K562 (cell line): ENCODE measurements around the gene TJP3. TPM values are rescaled to one million over a fixed set of nuclear protein-coding genes. Genes with fewer than 3 reads are reported as not detected.

Experiments used
- ATAC-seq: fragments of 200-7000 bp; cut with Tn5 transposase; 3 replicates; pipeline ENCODE4 v1.9.1; 2020; ENCODE audit warnings: moderate library complexity
- BruUV-seq: library from RNA; stranded (reverse); fragments of 400-500 nt; replicated peaks from 2 replicates; lab custom pipeline; 2021; lab: Mats Ljungman, UMichigan
- CTCF ChIA-PET: fragments of 300-600 bp; formaldehyde crosslinking; extraction: SDS; loops from one replicate; lab custom pipeline; 2021; ENCODE audit warnings: low intra/inter-chr PET ratio; lab: Yijun Ruan, JAX
- POLR2A ChIA-PET: fragments of 300-600, 350-650 bp; sonication (Branson Sonifier 250); formaldehyde crosslinking; extraction: SDS; loops from one replicate; lab custom pipeline; 2021; ENCODE audit warnings: antibody characterized with exemption, inconsistent platforms; lab: Yijun Ruan, JAX
- DNase-seq, 4 experiments: peaks; one replicate each; pipeline versions ENCODE4 v3.0.0 to v3.0.0-alpha.2; 2011 to 2018; ENCODE audit warnings: low spot score in 3 of 4, mixed read lengths in 3 of 4; ENCODE audit errors: extremely low read depth in 1 of 4
- FAIRE-seq: peaks from 2 replicates; lab custom pipeline; 2011; peaks lifted over from hg19 to GRCh38; lab: Jason Lieb, UNC
- H2AFZ ChIP-seq: 2 replicates; pipeline ENCODE4 v1.6.0; 2011; ENCODE audit warnings: low read depth, low read length, control low read depth, inconsistent platforms
- H3K27ac ChIP-seq: fragments of 200-600 bp; 3 replicates; pipeline ENCODE4 v1.8.0; 2011; ENCODE audit warnings: low read depth, mild to moderate bottlenecking, control low read depth, inconsistent platforms, low read length, moderate library complexity, mixed read lengths; ENCODE audit errors: extremely low read depth
- H3K27me3 ChIP-seq, 2 experiments: fragments of 300-600 bp in 1 of 2; 2 replicates in 1 of 2; 3 replicates in 1 of 2; pipeline versions ENCODE4 v1.6.0 to v1.8.0; 2011; ENCODE audit warnings: inconsistent platforms in 2 of 2, low read length in 2 of 2, mild to moderate bottlenecking in 1 of 2, mixed read lengths in 1 of 2, moderate library complexity in 1 of 2; ENCODE audit not compliant: control insufficient read depth in 2 of 2, insufficient read depth in 2 of 2
- H3K36me3 ChIP-seq: fragments of 300-600 bp; 3 replicates; pipeline ENCODE4 v1.8.0; 2011; ENCODE audit warnings: mild to moderate bottlenecking, low read length, inconsistent platforms; ENCODE audit not compliant: control insufficient read depth, insufficient read depth
- H3K4me1 ChIP-seq, 2 experiments: fragments of 200-600 bp in 1 of 2; replicated peaks in 1 of 2; 2 replicates in 1 of 2; 3 replicates in 1 of 2; pipeline versions ENCODE4 v1.5.1 to v1.8.0; 2011; ENCODE audit warnings: inconsistent platforms in 2 of 2, low read length in 2 of 2, mild to moderate bottlenecking in 1 of 2, mixed read lengths in 1 of 2, moderate library complexity in 1 of 2; ENCODE audit not compliant: control insufficient read depth in 2 of 2, insufficient read depth in 2 of 2
- H3K4me2 ChIP-seq: 2 replicates; pipeline ENCODE4 v1.6.1; 2011; ENCODE audit warnings: low read length, control low read depth, inconsistent platforms, mixed read lengths; ENCODE audit not compliant: insufficient read depth
- H3K4me3 ChIP-seq: fragments of 200-600 bp; sonication (generic), shearing (Covaris generic); 2 replicates; pipeline ENCODE4 v1.5.1; 2016; ENCODE audit warnings: control low read depth, inconsistent platforms
- H3K79me2 ChIP-seq: fragments of 200-600 bp; 3 replicates; pipeline ENCODE4 v1.8.0; 2011; ENCODE audit warnings: low read length, inconsistent platforms; ENCODE audit not compliant: control insufficient read depth, insufficient read depth
- H3K9ac ChIP-seq, 2 experiments: 2 replicates each; pipeline versions ENCODE4 v1.6.0 to v1.6.1; 2011; ENCODE audit warnings: low read depth in 2 of 2, low read length in 2 of 2, control low read depth in 1 of 2, inconsistent platforms in 1 of 2, mild to moderate bottlenecking in 1 of 2, mixed read lengths in 1 of 2; ENCODE audit not compliant: insufficient read depth in 1 of 2
- H3K9me1 ChIP-seq: one replicate; pipeline ENCODE4 v1.6.0; 2011; ENCODE audit warnings: inconsistent platforms, mild to moderate bottlenecking, low read length, moderate library complexity; ENCODE audit not compliant: control insufficient read depth, insufficient read depth
- H3K9me3 ChIP-seq: replicated peaks from 2 replicates; pipeline ENCODE4 v1.5.1; 2011; ENCODE audit warnings: low read depth, low read length, inconsistent platforms; ENCODE audit not compliant: control insufficient read depth, insufficient read depth
- H4K20me1 ChIP-seq: replicated peaks from 2 replicates; pipeline ENCODE4 v1.6.1; 2011; ENCODE audit warnings: low read length, inconsistent platforms, mixed read lengths; ENCODE audit not compliant: control insufficient read depth, insufficient read depth
- NFIC ChIP-seq: fragments of 450-650 bp; IDR thresholded peaks from 2 replicates; pipeline ENCODE4 v1.6.1; 2017; ENCODE audit warnings: mild to moderate bottlenecking, inconsistent platforms
- ZBTB33 ChIP-seq: sonication (generic); formaldehyde crosslinking; IDR thresholded peaks from 2 replicates; pipeline ENCODE4 v1.8.1; 2023; ENCODE audit warnings: mild to moderate bottlenecking, missing genetic modification reagents
- ZNF780A ChIP-seq: fragments of 250-450 bp; sonication (Bioruptor Pico); IDR thresholded peaks from 2 replicates; pipeline ENCODE4 v1.5.0; 2021; ENCODE audit warnings: mild to moderate bottlenecking
- WGBS: fragments of 100-300 bp; shearing (Covaris generic); methylation state at CpG from one replicate; pipeline ENCODE4 v1.1.6; 2016; ENCODE audit warnings: low coverage, mixed read lengths; ENCODE audit not compliant: insufficient coverage; ENCODE audit errors: missing lambda C conversion rate; 5-methylcytosine and 5-hydroxymethylcytosine counted together
- in situ Hi-C: fragments of 300-500 bp; cut with MboI; formaldehyde crosslinking; loops from 4 replicates; pipeline ENCODE4 v1.15.0; 2018; ENCODE audit warnings: inconsistent platforms, mixed read lengths
- intact Hi-C: fragments of 100-400 bp; cut with micrococcal nuclease; formaldehyde crosslinking; loops from 2 replicates; pipeline ENCODE4 v1.14.2; 2022
- polyA plus RNA-seq, 8 experiments: library from polyadenylated mRNA; depleted of rRNA in 4 of 8; stranded (reverse) in 5 of 8; unstranded in 3 of 8; fragments of >200 nt; fragmentation: Nextera tagmentation in 2 of 8; fragmentation: Illumina TruSeq in 1 of 8; extraction: Ambion mirVana in 2 of 8; extraction: Trizol in 1 of 8; gene quantifications; 2 replicates each; pipeline versions ENCODE4 v1.2.1 to v1.2.3, GENCODE V29; 2011 to 2014; ENCODE audit warnings: inconsistent platforms in 1 of 8, missing spikeins in 1 of 8
- total RNA-seq, 7 experiments: library from RNA; depleted of rRNA in 6 of 7; stranded (reverse); fragments of >200 nt in 6 of 7; fragmentation: Illumina TruSeq in 2 of 7; extraction: Trizol in 2 of 7; gene quantifications; 2 replicates each; pipeline versions ENCODE4 v1.2.1 to v1.2.3, GENCODE V29; 2011 to 2021; ENCODE audit warnings: low replicate concordance in 1 of 7

TJP3 gene
- total and polyA plus RNA-seq, 9 of the 15 experiments (the other 6 are each of a cell fraction or from before 2014, with no cell fraction given), result 0.11 to 2.4 (median 0.57) TPM; not detected in 1

GRCh38 chr19:3752492-3752891, 44.3 kb downstream of the TJP3 start:
- no peaks in the 10 kb centered on the region for H3K9me3 ChIP-seq
- H3K4me2 ChIP-seq, result no peak overlapping the region
- H3K9me1 ChIP-seq, result no peaks in the 10 kb centered on the region
- peaks cover 16% of the 10 kb centered on the region; the same call in 1 of the 3 replicates for H3K36me3 ChIP-seq
- intact Hi-C loops (no loop called here), in situ Hi-C loops (no loop called here)
- FAIRE-seq (no peak), DNase-seq (no peak), ATAC-seq (no peak)
- no peak overlapping the region for H3K4me3 ChIP-seq
- H4K20me1 ChIP-seq, result no peaks in the 10 kb centered on the region
- H3K9ac ChIP-seq, result no peak overlapping the region
- no TSS peak for BruUV-seq
- H3K27me3 ChIP-seq, result no peaks in the 10 kb centered on the region
- 92% methylated on average over 15 of the region's 25 CpGs for WGBS
- CTCF ChIA-PET, result no interaction called here
- no peak overlapping the region for H2AFZ ChIP-seq
- H3K79me2 ChIP-seq, result no peaks in the 10 kb centered on the region
- no peak overlapping the region for H3K27ac ChIP-seq
- TF ChIP-seq ZBTB33 (CRISPR knock-in tag), result peak; percentile 20; the same call in 1 of the 2 replicates
- TF ChIP-seq NFIC, result peak; percentile 63
- TF ChIP-seq ZNF780A (CRISPR knock-in tag), result no peak
- TF ChIP-seq, all 486 proteins: peak for 2
- H3K4me1 ChIP-seq, result peaks cover 0 to 15% of the 10 kb centered on the region in 2 experiments; a peak in 2 of 5 replicates
- POLR2A ChIA-PET, result interaction anchor here (0.9 to 1.4 kb wide), 2 partner anchors 10 kb away, joined by 3 to 7 read pairs; partner anchors contain the start of gene MRPL54
